HEK293T (cell line): ENCODE measurements around the gene SARS1.

Source experiments
- BHLHE40 ChIP-seq: fragments of 450-650 bp; IDR thresholded peaks from 2 replicates; pipeline ENCODE4 v1.6.1; 2016; ENCODE audit warnings: mild to moderate bottlenecking, moderate library complexity, borderline replicate concordance
- CTBP1 ChIP-seq: fragments of 450-650 bp; IDR thresholded peaks from 2 replicates; pipeline ENCODE4 v1.6.1; 2016; ENCODE audit warnings: borderline replicate concordance
- FOXK2 ChIP-seq: fragments of 450-650 bp; IDR thresholded peaks from 2 replicates; pipeline ENCODE4 v1.6.1; 2016; ENCODE audit warnings: mild to moderate bottlenecking
- LEF1 ChIP-seq: fragments of 450-650 bp; IDR thresholded peaks from 2 replicates; pipeline ENCODE4 v1.6.1; 2017; ENCODE audit warnings: mild to moderate bottlenecking, borderline replicate concordance
- SP1 ChIP-seq: fragments of 450-650 bp; IDR thresholded peaks from 2 replicates; pipeline ENCODE4 v1.6.1; 2017
- SUZ12 ChIP-seq: fragments of 450-650 bp; IDR thresholded peaks from 2 replicates; pipeline ENCODE4 v1.6.1; 2016; ENCODE audit warnings: mild to moderate bottlenecking

DNA sequence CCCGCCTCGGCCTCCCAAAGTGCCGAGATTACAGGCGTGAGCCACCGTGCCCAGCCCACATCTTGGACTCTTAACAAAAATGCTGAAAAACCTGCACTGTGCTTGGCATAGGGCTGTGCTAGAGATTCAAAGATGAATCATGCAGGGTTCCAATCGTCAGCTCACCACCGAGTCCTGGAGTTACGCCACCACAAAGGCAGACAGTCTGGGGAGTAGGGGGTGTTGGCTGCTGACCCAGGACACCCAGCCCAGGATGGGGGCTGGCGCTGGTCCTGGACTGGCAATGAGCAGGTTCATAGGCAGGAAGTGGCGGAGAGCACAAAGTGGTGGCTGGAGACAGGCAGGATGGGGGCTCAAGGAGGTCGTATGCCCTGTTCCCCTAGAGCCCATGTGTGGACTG, 53.2 kb downstream of the SARS1 start:
- no peak for TF ChIP-seq FOXK2
- TF ChIP-seq BHLHE40: no peak
- TF ChIP-seq SP1: no peak
- TF ChIP-seq CTBP1: no peak
- no peak for TF ChIP-seq SUZ12
- TF ChIP-seq LEF1: no peak
